Karpas-422 (cell line): ENCODE results near the gene ST8SIA6. TPM values are rescaled to one million over a fixed set of nuclear protein-coding genes. Genes with fewer than 3 reads are reported as not detected.
A peak's percentile ranks its signal among the peaks of the same experiment; 100 is the strongest.

Experiments
- DNase-seq: peaks from one replicate; pipeline ENCODE4 v3.0.0-alpha.2; 2015
- H2AFZ ChIP-seq: fragments of 200-600 bp; sonication (generic); 2 replicates; pipeline ENCODE4 v1.6.1; 2014; ENCODE audit warnings: antibody characterized with exemption, low read length, mixed read lengths
- H3K27ac ChIP-seq: fragments of 200-600 bp; sonication (generic); 2 replicates; pipeline ENCODE4 v1.5.1; 2014; ENCODE audit warnings: mild to moderate bottlenecking, low read length, moderate library complexity
- H3K27me3 ChIP-seq: fragments of 200-600 bp; sonication (generic); 2 replicates; pipeline ENCODE4 v1.6.1; 2014; ENCODE audit warnings: low read length, mixed read lengths
- H3K36me3 ChIP-seq: fragments of 200-600 bp; sonication (generic); 2 replicates; pipeline ENCODE4 v1.6.1; 2014; ENCODE audit warnings: low read length, mixed read lengths; ENCODE audit not compliant: insufficient read depth
- H3K4me1 ChIP-seq: fragments of 200-600 bp; sonication (generic); 2 replicates; pipeline ENCODE4 v1.6.1; 2014; ENCODE audit warnings: mild to moderate bottlenecking, low read length, mixed read lengths
- H3K4me2 ChIP-seq: fragments of 200-600 bp; sonication (generic); 2 replicates; pipeline ENCODE4 v1.6.1; 2014; ENCODE audit warnings: low read length, low read depth, mild to moderate bottlenecking; ENCODE audit not compliant: poor library complexity, severe bottlenecking
- H3K4me3 ChIP-seq: fragments of 200-600 bp; sonication (generic); 2 replicates; pipeline ENCODE4 v1.5.1; 2014; ENCODE audit warnings: mild to moderate bottlenecking, antibody characterized with exemption, low read length, mixed read lengths
- H3K79me2 ChIP-seq: fragments of 200-600 bp; sonication (generic); 2 replicates; pipeline ENCODE4 v1.6.1; 2014; ENCODE audit warnings: mild to moderate bottlenecking, low read length, mixed read lengths
- H3K9ac ChIP-seq: fragments of 200-600 bp; sonication (generic); 2 replicates; pipeline ENCODE4 v1.6.0; 2014; ENCODE audit warnings: low read length
- H3K9me2 ChIP-seq: fragments of 200-600 bp; sonication (generic), shearing (Covaris generic); replicated peaks from 2 replicates; pipeline ENCODE4 v1.6.0; 2014; ENCODE audit warnings: mild to moderate bottlenecking, low read length, moderate library complexity; ENCODE audit not compliant: insufficient read depth
- H3K9me3 ChIP-seq: fragments of 300-700, 200-600 bp; sonication (generic); 2 replicates; pipeline ENCODE4 v1.6.1; 2014; ENCODE audit warnings: low read length, mixed read lengths
- H4K20me1 ChIP-seq: fragments of 200-600 bp; sonication (generic); 2 replicates; pipeline ENCODE4 v1.6.1; 2014; ENCODE audit warnings: mild to moderate bottlenecking, antibody characterized with exemption, low read length, low read depth; ENCODE audit not compliant: insufficient read depth
- total RNA-seq: library from RNA; depleted of rRNA; stranded (reverse); fragments of >200 nt; shearing (Covaris generic); gene quantifications from 2 replicates; pipeline ENCODE4 v1.2.3, GENCODE V29; 2014; ENCODE audit warnings: low replicate concordance

Gene ST8SIA6
- total RNA-seq, 1 experiment from 2014 or later: not detected

- Histone ChIP-seq H2AFZ (no peak overlapping the region), H3K9ac (no peak overlapping the region), H3K79me2 (no peaks in the 10 kb centered on the region), H3K9me3 (no peaks in the 10 kb centered on the region), H4K20me1 (no peaks in the 10 kb centered on the region), H3K27me3 (no peaks in the 10 kb centered on the region), H3K4me2 (no peak overlapping the region), H3K4me3 (no peak overlapping the region), H3K4me1 (no peaks in the 10 kb centered on the region), H3K36me3 (no peaks in the 10 kb centered on the region), H3K9me2 (no peaks in the 10 kb centered on the region), H3K27ac (no peak overlapping the region)
- no peak for DNase-seq
These were observed 19.2 kb downstream of the ST8SIA6 start for GRCh38 chr10:17435187-17435586.

GRCh38 chr10:17432723-17433122, 21.7 kb downstream of the ST8SIA6 start:
- no peaks in the 10 kb centered on the region for H3K27me3 ChIP-seq
- H3K27ac ChIP-seq: no peak overlapping the region
- H3K79me2 ChIP-seq: no peaks in the 10 kb centered on the region
- H3K4me2 ChIP-seq: no peak overlapping the region
- H3K4me1 ChIP-seq: peaks cover 3% of the 10 kb centered on the region; the same call in 1 of the 2 replicates
- DNase-seq: no peak
- no peak overlapping the region for H3K9ac ChIP-seq
- no peaks in the 10 kb centered on the region for H3K36me3 ChIP-seq
- H3K9me3 ChIP-seq: no peaks in the 10 kb centered on the region
- no peaks in the 10 kb centered on the region for H3K9me2 ChIP-seq
- H3K4me3 ChIP-seq: no peak overlapping the region
- H4K20me1 ChIP-seq: no peaks in the 10 kb centered on the region
- peak overlapping the region; percentile 79; the same call in 1 of the 2 replicates for H2AFZ ChIP-seq

GRCh38 chr10:17431871-17432311, 22.5 kb downstream of the ST8SIA6 start:
- Histone ChIP-seq H2AFZ (peak overlapping the region; percentile 79), H3K4me2 (no peak overlapping the region), H3K79me2 (no peaks in the 10 kb centered on the region), H3K9me3 (no peaks in the 10 kb centered on the region), H3K27ac (no peak overlapping the region), H3K27me3 (no peaks in the 10 kb centered on the region), H3K4me3 (no peak overlapping the region), H3K4me1 (peaks cover 3% of the 10 kb centered on the region; the same call in 1 of the 2 replicates), H4K20me1 (no peaks in the 10 kb centered on the region), H3K9ac (no peak overlapping the region), H3K9me2 (no peaks in the 10 kb centered on the region), H3K36me3 (no peaks in the 10 kb centered on the region)
- DNase-seq: peak; percentile 46

GRCh38 chr10:17430647-17431355, 23.6 kb downstream of the ST8SIA6 start:
- DNase-seq: peak; percentile 72
- no peak overlapping the region for H2AFZ ChIP-seq
- no peaks in the 10 kb centered on the region for H3K36me3 ChIP-seq
- H3K9me2 ChIP-seq: no peaks in the 10 kb centered on the region
- H3K27ac ChIP-seq: no peak overlapping the region
- H3K4me3 ChIP-seq: no peak overlapping the region
- no peaks in the 10 kb centered on the region for H3K79me2 ChIP-seq
- H4K20me1 ChIP-seq: no peaks in the 10 kb centered on the region
- H3K9me3 ChIP-seq: no peaks in the 10 kb centered on the region
- H3K4me2 ChIP-seq: no peak overlapping the region
- H3K9ac ChIP-seq: no peak overlapping the region
- H3K27me3 ChIP-seq: no peaks in the 10 kb centered on the region
- H3K4me1 ChIP-seq: peaks cover 3% of the 10 kb centered on the region; the same call in 1 of the 2 replicates

GRCh38 chr10:17429490-17429889, 24.9 kb downstream of the ST8SIA6 start:
- H3K27ac ChIP-seq: no peak overlapping the region
- no peak for DNase-seq
- H3K9ac ChIP-seq: no peak overlapping the region
- H4K20me1 ChIP-seq: no peaks in the 10 kb centered on the region
- no peak overlapping the region for H3K4me2 ChIP-seq
- H3K4me3 ChIP-seq: no peak overlapping the region
- no peaks in the 10 kb centered on the region for H3K36me3 ChIP-seq
- H2AFZ ChIP-seq: no peak overlapping the region
- H3K79me2 ChIP-seq: no peaks in the 10 kb centered on the region
- H3K9me3 ChIP-seq: no peaks in the 10 kb centered on the region
- H3K27me3 ChIP-seq: no peaks in the 10 kb centered on the region
- H3K9me2 ChIP-seq: no peaks in the 10 kb centered on the region
- peaks cover 3% of the 10 kb centered on the region; the same call in 1 of the 2 replicates for H3K4me1 ChIP-seq

- Histone ChIP-seq H3K36me3 (no peaks in the 10 kb centered on the region), H3K27me3 (no peaks in the 10 kb centered on the region), H3K4me1 (peaks cover 3% of the 10 kb centered on the region; the same call in 1 of the 2 replicates), H3K9me2 (no peaks in the 10 kb centered on the region), H3K4me2 (no peak overlapping the region), H4K20me1 (no peaks in the 10 kb centered on the region), H3K9ac (no peak overlapping the region), H3K9me3 (no peaks in the 10 kb centered on the region), H2AFZ (peak overlapping the region; percentile 36; the same call in 1 of the 2 replicates), H3K79me2 (no peaks in the 10 kb centered on the region), H3K27ac (no peak overlapping the region), H3K4me3 (no peak overlapping the region)
- DNase-seq: no peak
These were observed 25.9 kb downstream of the ST8SIA6 start for GRCh38 chr10:17428351-17429097.

- H4K20me1 ChIP-seq: no peaks in the 10 kb centered on the region
- H3K4me2 ChIP-seq: no peak overlapping the region
- no peak overlapping the region for H3K27ac ChIP-seq
- H3K4me1 ChIP-seq: peaks cover 3% of the 10 kb centered on the region; the same call in 1 of the 2 replicates
- H3K27me3 ChIP-seq: no peaks in the 10 kb centered on the region
- no peak overlapping the region for H3K9ac ChIP-seq
- DNase-seq: no peak
- H3K9me2 ChIP-seq: no peaks in the 10 kb centered on the region
- no peaks in the 10 kb centered on the region for H3K36me3 ChIP-seq
- no peak overlapping the region for H2AFZ ChIP-seq
- no peaks in the 10 kb centered on the region for H3K79me2 ChIP-seq
- H3K9me3 ChIP-seq: no peaks in the 10 kb centered on the region
- H3K4me3 ChIP-seq: no peak overlapping the region
These were observed 26.6 kb downstream of the ST8SIA6 start for GRCh38 chr10:17427666-17428350.

- Histone ChIP-seq H3K27me3 (no peaks in the 10 kb centered on the region), H3K9me3 (no peaks in the 10 kb centered on the region), H3K27ac (no peak overlapping the region), H3K36me3 (no peaks in the 10 kb centered on the region), H2AFZ (no peak overlapping the region), H3K4me2 (no peak overlapping the region), H3K4me3 (no peak overlapping the region), H3K4me1 (peaks cover 3% of the 10 kb centered on the region; the same call in 1 of the 2 replicates), H3K9ac (no peak overlapping the region), H4K20me1 (no peaks in the 10 kb centered on the region), H3K79me2 (no peaks in the 10 kb centered on the region), H3K9me2 (no peaks in the 10 kb centered on the region)
- DNase-seq: no peak
These were observed 27.2 kb downstream of the ST8SIA6 start for GRCh38 chr10:17427201-17427600.
